NCI-H748 treated with DMSO at 0.1 percent for 48 hours (cell line): ENCODE measurements around the gene PTPN14.

ENCODE experiments used
- DNase-seq: peaks from one replicate; lab custom pipeline; 2025; lab: John Stamatoyannopoulos, UW

Gene PTPN14

GRCh38 chr1:214363386-214363785 lies 188.0 kb downstream of the PTPN14 start:
- no peak for DNase-seq

- no peak for DNase-seq
Observed at GRCh38 chr1:214362188-214362882, 189.1 kb downstream of the PTPN14 start.

- no peak for DNase-seq
Observed at GRCh38 chr1:214361636-214362035, 189.8 kb downstream of the PTPN14 start.

GRCh38 chr1:214360525-214361164 lies 190.8 kb downstream of the PTPN14 start:
- no peak for DNase-seq

GRCh38 chr1:214360116-214360515 lies 191.3 kb downstream of the PTPN14 start:
- no peak for DNase-seq

GRCh38 chr1:214354440-214355148 lies 196.8 kb downstream of the PTPN14 start:
- no peak for DNase-seq

- no peak for DNase-seq
Observed at GRCh38 chr1:214352838-214353237, 198.6 kb downstream of the PTPN14 start.

GRCh38 chr1:214351551-214352277 lies 199.7 kb downstream of the PTPN14 start:
- DNase-seq, result no peak

GRCh38 chr1:214349781-214350180 lies 201.6 kb downstream of the PTPN14 start:
- no peak for DNase-seq

GRCh38 chr1:214349008-214349407 lies 202.4 kb downstream of the PTPN14 start:
- DNase-seq, result no peak

GRCh38 chr1:214344897-214345296 lies 206.5 kb downstream of the PTPN14 start:
- DNase-seq, result no peak

- DNase-seq, result no peak
Observed at GRCh38 chr1:214342525-214342924, 208.9 kb downstream of the PTPN14 start.

- DNase-seq, result no peak
Observed at GRCh38 chr1:214341932-214342331, 209.5 kb downstream of the PTPN14 start.

- DNase-seq, result no peak
Observed at GRCh38 chr1:214341459-214341858, 209.9 kb downstream of the PTPN14 start.

- no peak for DNase-seq
Observed at GRCh38 chr1:214338212-214338611, 213.2 kb downstream of the PTPN14 start.

- no peak for DNase-seq
Observed at GRCh38 chr1:214337511-214337910, 213.9 kb downstream of the PTPN14 start.

- no peak for DNase-seq
Observed at GRCh38 chr1:214337015-214337414, 214.4 kb downstream of the PTPN14 start.

- no peak for DNase-seq
Observed at GRCh38 chr1:214335567-214335966, 215.8 kb downstream of the PTPN14 start.

GRCh38 chr1:214332946-214333798 lies 218.2 kb downstream of the PTPN14 start:
- DNase-seq, result no peak

GRCh38 chr1:214331827-214332423 lies 219.5 kb downstream of the PTPN14 start:
- no peak for DNase-seq

- no peak for DNase-seq
Observed at GRCh38 chr1:214331180-214331579, 220.2 kb downstream of the PTPN14 start.
